H9 (cell line): ENCODE data around the gene TRABD2B. TPM values are rescaled to one million over a fixed set of nuclear protein-coding genes. Genes with fewer than 3 reads are reported as not detected.

Experiments used
- DNase-seq: peaks from one replicate; pipeline ENCODE4 v3.0.0-alpha.2; 2017
- H2AFZ ChIP-seq: one replicate; pipeline ENCODE4 v1.6.1; 2013; ENCODE audit warnings: mild to moderate bottlenecking, low read length, control low read depth, moderate library complexity
- H2AK5ac ChIP-seq: 2 replicates; pipeline ENCODE4 v1.6.1; 2013; ENCODE audit warnings: low read length, control low read depth, mixed read lengths; ENCODE audit not compliant: insufficient read length
- H2BK120ac ChIP-seq: one replicate; pipeline ENCODE4 v1.6.1; 2013; ENCODE audit warnings: low read depth, mild to moderate bottlenecking, low read length, control low read depth, inconsistent platforms; ENCODE audit not compliant: poor library complexity, severe bottlenecking
- H2BK12ac ChIP-seq: 2 replicates; pipeline ENCODE4 v1.6.1; 2013; ENCODE audit warnings: low read length, control low read depth, mixed read lengths, low read depth; ENCODE audit not compliant: insufficient read length
- H2BK15ac ChIP-seq: 2 replicates; pipeline ENCODE4 v1.6.1; 2013; ENCODE audit warnings: low read depth, low read length, control low read depth
- H2BK20ac ChIP-seq: one replicate; pipeline ENCODE4 v1.6.1; 2013; ENCODE audit warnings: low read depth, mild to moderate bottlenecking, low read length, control low read depth, inconsistent platforms; ENCODE audit not compliant: poor library complexity, severe bottlenecking
- H2BK5ac ChIP-seq: 2 replicates; pipeline ENCODE4 v1.6.1; 2013; ENCODE audit warnings: low read length, control low read depth, mixed read lengths; ENCODE audit not compliant: insufficient read length
- H3K14ac ChIP-seq: 2 replicates; pipeline ENCODE4 v1.6.1; 2013; ENCODE audit warnings: low read length, control low read depth; ENCODE audit not compliant: insufficient read depth
- H3K18ac ChIP-seq: 2 replicates; pipeline ENCODE4 v1.6.1; 2013; ENCODE audit warnings: low read depth, mild to moderate bottlenecking, mixed read lengths, low read length, control low read depth; ENCODE audit not compliant: insufficient read length
- H3K23ac ChIP-seq: 2 replicates; pipeline ENCODE4 v1.6.1; 2013; ENCODE audit warnings: low read length, control low read depth, mixed read lengths, low read depth; ENCODE audit not compliant: insufficient read length
- H3K23me2 ChIP-seq: 2 replicates; pipeline ENCODE4 v1.6.1; 2013; ENCODE audit warnings: low read depth, mild to moderate bottlenecking, mixed read lengths, low read length, control low read depth; ENCODE audit not compliant: insufficient read length, poor library complexity, severe bottlenecking
- H3K27ac ChIP-seq: 2 replicates; pipeline ENCODE4 v1.5.1; 2013; ENCODE audit warnings: low read length, control low read depth, mixed read lengths, low read depth; ENCODE audit not compliant: insufficient read length
- H3K27me3 ChIP-seq: 2 replicates; pipeline ENCODE4 v1.6.1; 2013; ENCODE audit warnings: low read length, control low read depth, inconsistent platforms; ENCODE audit not compliant: insufficient read depth
- H3K4ac ChIP-seq: 2 replicates; pipeline ENCODE4 v1.6.1; 2013; ENCODE audit warnings: low read depth, mild to moderate bottlenecking, control low read depth, inconsistent platforms, low read length, moderate library complexity
- H3K4me1 ChIP-seq: 2 replicates; pipeline ENCODE4 v1.6.1; 2013; ENCODE audit warnings: low read length, control low read depth, inconsistent platforms; ENCODE audit not compliant: insufficient read depth
- H3K4me2 ChIP-seq: 2 replicates; pipeline ENCODE4 v1.6.1; 2013; ENCODE audit warnings: low read length, control low read depth, mixed read lengths; ENCODE audit not compliant: insufficient read length, insufficient read depth
- H3K56ac ChIP-seq: 2 replicates; pipeline ENCODE4 v1.6.1; 2013; ENCODE audit warnings: low read depth, mild to moderate bottlenecking, mixed read lengths, low read length, control low read depth; ENCODE audit not compliant: insufficient read length
- H3K79me1 ChIP-seq: 2 replicates; pipeline ENCODE4 v1.6.1; 2013; ENCODE audit warnings: low read depth, mild to moderate bottlenecking, moderate library complexity, low read length, control low read depth, inconsistent platforms; ENCODE audit not compliant: insufficient read depth, poor library complexity, severe bottlenecking
- H3K79me2 ChIP-seq: 2 replicates; pipeline ENCODE4 v1.6.1; 2013; ENCODE audit warnings: low read length, control low read depth, inconsistent platforms; ENCODE audit not compliant: insufficient read depth
- H3K9ac ChIP-seq: 2 replicates; pipeline ENCODE4 v1.6.1; 2013; ENCODE audit warnings: low read length, control low read depth, mixed read lengths; ENCODE audit not compliant: insufficient read length; ENCODE audit errors: extremely low read depth
- H3K9me3 ChIP-seq: one replicate; pipeline ENCODE4 v1.6.1; 2013; ENCODE audit warnings: low read depth, low read length, inconsistent platforms; ENCODE audit not compliant: control insufficient read depth
- H3T11ph ChIP-seq: one replicate; pipeline ENCODE4 v1.6.1; 2013; ENCODE audit warnings: mild to moderate bottlenecking, low read length, control low read depth, inconsistent platforms
- H4K20me1 ChIP-seq: one replicate; pipeline ENCODE4 v1.6.1; 2013; ENCODE audit not compliant: control insufficient read depth, insufficient read length, insufficient read depth
- H4K5ac ChIP-seq: 2 replicates; pipeline ENCODE4 v1.6.1; 2013; ENCODE audit warnings: low read depth, mild to moderate bottlenecking, mixed read lengths, low read length, control low read depth; ENCODE audit not compliant: insufficient read length
- H4K8ac ChIP-seq: replicated peaks from 2 replicates; pipeline ENCODE4 v1.6.1; 2013; ENCODE audit warnings: low read length, control low read depth, mixed read lengths, low read depth; ENCODE audit not compliant: insufficient read length
- H4K91ac ChIP-seq: 2 replicates; pipeline ENCODE4 v1.6.1; 2013; ENCODE audit warnings: low read depth, mild to moderate bottlenecking, moderate library complexity, mixed read lengths, low read length, control low read depth; ENCODE audit not compliant: insufficient read length
- H3K27ac Mint-ChIP-seq, 3 experiments: 2 replicates in 2 of 3; 3 replicates in 1 of 3; pipeline ENCODE4 v1.8.0; 2020 to 2021; ENCODE audit warnings: mixed read lengths in 3 of 3, mild to moderate bottlenecking in 1 of 3, moderate library complexity in 1 of 3
- H3K27me3 Mint-ChIP-seq: 2 replicates; pipeline ENCODE4 v1.8.0; 2021; ENCODE audit warnings: low read depth, mild to moderate bottlenecking, moderate library complexity, mixed read lengths
- H3K36me3 Mint-ChIP-seq, 3 experiments: 2 replicates in 2 of 3; 3 replicates in 1 of 3; pipeline ENCODE4 v1.8.0; 2020 to 2021; ENCODE audit warnings: low read depth in 3 of 3, mixed read lengths in 3 of 3; ENCODE audit not compliant: insufficient read depth in 1 of 3
- H3K4me1 Mint-ChIP-seq, 2 experiments: 2 replicates each; pipeline ENCODE4 v1.8.0; 2020; ENCODE audit warnings: mixed read lengths in 2 of 2
- H3K4me3 Mint-ChIP-seq, 2 experiments: 2 replicates in 1 of 2; 3 replicates in 1 of 2; pipeline ENCODE4 v1.8.0; 2020 to 2021; ENCODE audit warnings: mild to moderate bottlenecking in 2 of 2, mixed read lengths in 2 of 2, moderate library complexity in 1 of 2
- H3K9me3 Mint-ChIP-seq, 2 experiments: 2 replicates in 1 of 2; 3 replicates in 1 of 2; pipeline ENCODE4 v1.8.0; 2020; ENCODE audit warnings: mild to moderate bottlenecking in 2 of 2, mixed read lengths in 2 of 2, moderate library complexity in 1 of 2
- CTCF ChIP-seq: fragments of 200-600 bp; sonication (generic); conservative IDR thresholded peaks from 3 replicates; pipeline ENCODE4 v1.8.0; 2021; ENCODE audit warnings: antibody characterized with exemption, mild to moderate bottlenecking
- WGBS: extraction: QIAGEN DNeasy Blood & Tissue Kit; methylation state at CpG from one replicate; pipeline ENCODE4 v1.1.7; 2013; ENCODE audit warnings: missing lambda C conversion rate, low lambda C conversion rate, mixed read lengths; ENCODE audit not compliant: insufficient read length; ENCODE audit errors: extremely low coverage; 5-methylcytosine and 5-hydroxymethylcytosine counted together
- total RNA-seq: library from RNA; stranded (reverse); gene quantifications from 2 replicates; pipeline ENCODE4 v1.2.1, GENCODE V29; 2021

TRABD2B gene
- total RNA-seq, 1 experiment from 2014 or later, result 2.3 TPM

GRCh38 chr1:47935856-47936255 lies 61.3 kb downstream of the TRABD2B start:
- Histone ChIP-seq H3K18ac (no peak overlapping the region), H3K23ac (no peak overlapping the region), H3K9ac (no peak overlapping the region), H4K91ac (no peak overlapping the region), H3K79me2 (peaks cover 3% of the 10 kb centered on the region; the same call in 1 of the 2 replicates), H2AFZ (no peak overlapping the region), H2BK120ac (no peak overlapping the region), H3K79me1 (no peaks in the 10 kb centered on the region), H3K23me2 (no peaks in the 10 kb centered on the region), H3K4ac (no peak overlapping the region), H3K4me2 (no peak overlapping the region), H3K56ac (no peak overlapping the region), H4K5ac (no peak overlapping the region), H4K20me1 (no peaks in the 10 kb centered on the region), H2BK15ac (no peak overlapping the region), H2BK20ac (no peak overlapping the region), H4K8ac (no peak overlapping the region), H3K4me1 (peaks cover 3% of the 10 kb centered on the region; the same call in 1 of the 2 replicates), H3K9me3 (no peaks in the 10 kb centered on the region), H3K27me3 (no peaks in the 10 kb centered on the region), H3K27ac (no peak overlapping the region), H2AK5ac (no peak overlapping the region), H3K14ac (no peak overlapping the region), H3T11ph (no peak overlapping the region), H2BK12ac (no peak overlapping the region), H2BK5ac (no peak overlapping the region)
- Mint-ChIP-seq H3K36me3 (no peaks in the 10 kb centered on the region; a peak in 1 of 7 replicates), H3K4me1 (peaks cover 10 to 13% of the 10 kb centered on the region in 2 experiments), H3K9me3 (no peaks in the 10 kb centered on the region), H3K4me3 (no peak overlapping the region), H3K27me3 (peaks cover 4% of the 10 kb centered on the region), H3K27ac (no peak overlapping the region)
- no CpG with 5 or more reads among the region's 1 CpG for WGBS
- no peak for DNase-seq
- no peak for TF ChIP-seq CTCF
